Stimulated activated CD4-positive, alpha-beta T cell treated with anti-CD3 and anti-CD28 coated beads, Interleukin-2, amount 100 ng/mL, for 48 hours (primary cell): ENCODE results near the gene ZNF761.
"Not testable (repeated sequence)": the region's sequence is repeated elsewhere in the genome, so short reads cannot be mapped to it uniquely, and the experiment has no call there.

Source experiments
- DNase-seq, 2 donors: peaks; one replicate each; pipeline ENCODE4 v3.0.0-alpha.2; 2020

Gene ZNF761

DNA sequence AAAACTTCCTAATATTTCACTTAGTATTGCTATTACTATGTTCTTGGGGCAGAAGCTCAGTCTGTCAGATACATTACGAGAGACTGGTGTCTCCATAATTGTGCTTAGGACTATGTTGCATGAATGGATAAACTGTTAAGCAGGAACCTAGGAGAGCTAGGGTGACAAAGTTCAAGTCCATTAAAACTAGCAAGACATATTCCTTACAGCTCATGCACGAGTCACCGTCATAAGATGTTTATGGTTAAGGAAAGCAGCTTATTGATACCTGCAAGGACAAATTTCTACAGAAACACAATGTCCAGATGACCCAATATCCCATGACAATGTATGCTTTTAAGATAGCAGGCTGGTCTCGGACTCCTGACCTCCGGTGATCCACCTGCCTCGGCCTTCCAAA lies 30.1 kb downstream of the ZNF761 start:
- no peak for DNase-seq

GRCh38 chr19:53462861-53463260 lies 31.1 kb downstream of the ZNF761 start:
- no peak for DNase-seq

GRCh38 chr19:53463263-53463662 lies 31.5 kb downstream of the ZNF761 start:
- DNase-seq = no peak

DNA sequence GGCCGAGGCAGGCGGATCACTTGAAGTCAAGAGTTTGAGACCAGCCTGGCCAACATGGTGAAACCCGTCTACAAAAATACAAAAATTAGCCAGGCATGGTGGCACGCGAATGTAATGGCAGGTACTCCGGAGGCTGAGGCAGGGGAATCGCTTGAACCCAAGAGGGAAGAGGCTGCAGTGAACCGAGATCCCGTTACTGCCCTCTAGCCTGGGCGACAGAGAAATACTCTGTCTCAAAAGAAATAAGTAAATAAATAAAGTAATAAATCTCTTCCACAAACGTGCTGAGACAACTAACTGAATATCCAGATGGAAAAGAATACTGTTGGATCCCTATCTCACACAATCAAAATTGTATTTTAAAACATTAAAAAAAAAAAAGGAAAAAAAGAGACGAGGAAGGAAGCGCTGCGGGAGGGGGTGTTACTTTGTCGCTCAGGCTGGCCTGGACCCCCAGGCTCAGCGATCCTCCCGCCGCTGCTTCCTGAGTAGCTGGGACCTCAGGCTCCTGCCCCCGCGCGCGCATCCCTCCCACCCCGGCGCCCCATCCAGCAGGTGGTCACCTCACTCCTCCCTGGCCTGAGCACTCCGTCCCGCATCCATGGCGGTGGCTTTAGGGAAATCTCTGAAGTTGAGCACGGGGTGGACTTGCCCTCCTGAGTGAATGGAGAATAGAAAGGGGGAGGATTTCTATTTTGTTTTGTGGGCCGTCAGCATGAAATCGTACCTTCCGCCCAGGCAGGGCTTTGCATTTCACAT lies 35.1 kb downstream of the ZNF761 start:
- no peak for DNase-seq

DNA sequence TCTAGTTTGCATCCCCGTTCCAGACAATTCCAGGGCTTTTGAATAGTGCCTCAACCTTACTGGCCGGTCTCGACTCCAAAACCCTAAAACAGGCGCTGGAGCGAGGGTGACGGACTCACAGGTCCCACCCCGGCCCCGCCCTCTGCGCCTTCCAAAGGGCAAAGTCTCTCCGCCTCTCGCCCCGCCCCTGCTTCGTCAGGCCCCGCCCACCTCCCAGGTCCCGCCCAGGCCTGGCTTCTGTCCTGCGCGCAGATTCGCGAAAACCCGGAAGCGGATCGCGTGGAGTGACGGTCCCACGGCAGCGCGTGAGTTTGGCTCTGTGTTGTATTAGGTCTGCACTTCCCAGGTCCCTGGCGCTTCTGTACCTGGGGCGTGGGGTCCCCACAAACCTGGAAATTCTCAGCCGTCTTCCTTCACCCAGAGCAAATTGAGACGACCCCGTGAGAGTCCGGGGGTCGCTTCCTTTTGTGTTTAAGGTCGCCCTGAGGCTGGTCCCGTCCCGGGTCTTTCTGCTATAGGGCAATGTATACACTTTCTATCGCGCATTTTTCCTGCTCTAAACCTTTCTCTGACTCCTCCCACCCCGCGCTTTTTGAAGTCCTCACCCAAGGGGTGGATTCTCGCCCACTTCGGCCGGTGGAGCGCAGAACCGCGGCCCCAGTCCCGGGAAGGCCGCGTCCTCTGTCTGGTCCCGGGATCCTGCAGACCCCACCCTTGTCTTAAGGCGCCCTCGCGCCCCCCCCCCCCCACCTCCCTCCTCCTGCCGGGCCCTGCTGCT lies 35.9 kb downstream of the ZNF761 start, which contains the start of gene ZNF813:
TSS of gene ZNF813 (plus strand) at position 249 of the 778 bp plus-strand sequence. CDS start 16,090 bp downstream, outside the sequence.
- DNase-seq = peak; percentile 96 to 98

DNA sequence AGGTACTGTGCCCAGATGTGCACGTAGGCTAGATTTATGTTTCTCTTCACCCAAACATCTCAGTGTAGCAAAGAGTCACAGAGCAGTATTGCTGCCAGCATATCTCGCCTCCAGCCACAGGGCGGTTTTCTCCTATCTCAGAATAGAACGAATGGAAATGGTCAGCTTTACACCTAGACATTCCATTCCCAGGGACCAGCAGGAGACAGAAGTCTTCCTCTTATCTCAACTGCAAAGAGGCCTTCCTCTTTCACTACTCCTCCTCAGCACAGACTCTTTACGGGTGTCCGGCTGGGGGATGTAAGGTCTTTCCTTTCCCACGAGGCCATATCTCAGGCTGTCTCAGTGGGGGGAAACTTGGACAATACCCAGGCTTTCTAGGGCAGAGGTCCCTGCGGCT lies 36.8 kb downstream of the ZNF761 start:
- not testable (repeated sequence) for DNase-seq

DNA sequence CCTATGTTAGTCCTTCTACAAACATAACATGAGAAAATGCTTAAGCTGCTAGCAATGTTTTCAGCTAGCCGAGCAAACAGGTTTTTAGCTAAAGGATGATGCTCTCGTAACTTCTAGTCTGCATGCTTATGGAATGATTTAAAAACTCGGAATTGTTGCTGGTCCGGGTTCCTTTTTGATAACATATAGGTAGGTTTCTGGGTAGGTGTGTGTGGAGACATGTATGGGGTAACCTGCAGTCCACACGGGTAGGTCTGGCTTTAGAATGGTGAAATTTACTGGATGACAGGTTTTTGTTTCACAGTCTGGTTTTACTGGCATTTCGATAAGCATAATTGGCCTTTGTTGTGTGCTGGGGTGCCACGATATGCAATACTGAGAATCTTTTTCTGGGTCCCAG lies 40.1 kb downstream of the ZNF761 start:
- DNase-seq = no peak

DNA sequence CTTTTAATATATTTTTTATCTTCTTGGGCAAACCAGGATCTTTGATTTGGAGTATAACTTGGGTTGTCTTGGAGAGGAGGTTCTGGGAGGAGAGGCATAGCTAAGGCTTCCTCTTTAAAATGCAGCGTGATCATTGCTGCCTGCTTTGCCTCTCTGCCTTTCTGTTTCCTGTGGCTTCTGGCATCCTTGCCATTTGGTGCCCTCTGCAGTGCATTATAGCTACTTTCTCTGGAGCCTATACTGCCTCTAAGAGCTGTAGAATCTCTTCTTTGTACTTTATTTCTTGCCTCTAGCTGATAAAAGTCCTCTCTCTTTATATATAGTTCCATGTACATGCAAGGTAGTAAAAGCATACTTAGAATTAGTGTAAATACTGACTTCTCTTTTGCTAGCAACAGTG lies 43.0 kb downstream of the ZNF761 start:
- not testable (repeated sequence) for DNase-seq

DNA sequence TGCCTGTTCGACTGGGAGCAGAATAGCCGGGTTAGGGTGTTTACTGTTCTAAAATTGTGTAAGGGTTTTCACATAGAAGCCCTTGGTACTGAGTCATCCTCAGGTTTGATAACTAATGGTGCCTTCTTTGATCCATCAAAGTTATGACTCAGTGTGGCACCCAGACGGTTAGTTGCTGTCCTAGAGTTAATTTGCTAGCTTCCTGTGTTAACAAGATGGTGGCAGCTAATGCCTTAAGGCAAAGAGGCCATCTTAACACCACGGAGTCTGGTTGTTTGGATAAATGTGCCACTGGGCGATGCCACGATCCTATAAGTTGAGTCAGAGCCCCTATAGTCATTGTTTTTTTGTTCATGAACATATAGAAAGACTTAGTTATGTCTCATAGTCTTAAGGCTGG lies 43.7 kb downstream of the ZNF761 start:
- not testable (repeated sequence) for DNase-seq

DNA sequence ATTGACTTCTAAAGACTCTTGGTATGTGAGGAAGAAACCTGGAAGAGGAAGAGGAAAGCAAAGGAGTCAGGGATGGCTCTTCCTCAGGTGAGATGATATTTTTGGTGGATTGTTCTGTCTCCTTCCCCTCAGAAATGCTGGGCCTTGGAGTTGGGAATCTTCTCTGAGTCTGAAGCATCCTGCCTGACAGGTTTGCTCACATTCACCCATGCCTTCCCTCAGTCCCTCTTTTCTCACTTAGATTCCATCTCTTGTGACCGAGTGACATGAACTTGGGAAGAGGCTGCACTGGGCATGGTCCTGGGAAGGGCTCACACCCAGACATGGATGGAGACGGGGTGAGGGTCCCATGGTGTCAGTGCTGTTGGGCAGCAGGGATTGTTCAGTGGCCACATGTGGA lies 52.0 kb downstream of the ZNF761 start:
- DNase-seq = not testable (repeated sequence)

GRCh38 chr19:53485046-53486004 lies 53.5 kb downstream of the ZNF761 start:
- DNase-seq = no peak

DNA sequence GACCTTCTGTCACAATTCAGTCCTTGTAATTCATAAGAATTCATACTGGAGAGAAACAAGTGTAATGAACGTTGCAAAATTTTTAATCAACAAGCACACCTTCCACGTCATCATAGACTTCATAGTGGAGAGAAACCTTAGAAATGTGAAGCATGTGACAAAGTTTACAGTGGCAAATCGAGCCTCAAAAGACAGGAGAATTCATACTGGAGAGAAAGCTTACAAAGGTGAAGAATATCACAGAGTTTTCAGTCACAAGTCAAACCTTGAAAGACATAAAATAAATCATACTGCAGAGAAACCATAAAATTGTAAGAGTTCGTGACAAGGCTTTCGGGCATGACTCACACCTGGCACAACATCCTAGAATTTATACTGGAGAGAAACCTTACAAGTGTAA lies 60.4 kb downstream of the ZNF761 start:
- no peak for DNase-seq

DNA sequence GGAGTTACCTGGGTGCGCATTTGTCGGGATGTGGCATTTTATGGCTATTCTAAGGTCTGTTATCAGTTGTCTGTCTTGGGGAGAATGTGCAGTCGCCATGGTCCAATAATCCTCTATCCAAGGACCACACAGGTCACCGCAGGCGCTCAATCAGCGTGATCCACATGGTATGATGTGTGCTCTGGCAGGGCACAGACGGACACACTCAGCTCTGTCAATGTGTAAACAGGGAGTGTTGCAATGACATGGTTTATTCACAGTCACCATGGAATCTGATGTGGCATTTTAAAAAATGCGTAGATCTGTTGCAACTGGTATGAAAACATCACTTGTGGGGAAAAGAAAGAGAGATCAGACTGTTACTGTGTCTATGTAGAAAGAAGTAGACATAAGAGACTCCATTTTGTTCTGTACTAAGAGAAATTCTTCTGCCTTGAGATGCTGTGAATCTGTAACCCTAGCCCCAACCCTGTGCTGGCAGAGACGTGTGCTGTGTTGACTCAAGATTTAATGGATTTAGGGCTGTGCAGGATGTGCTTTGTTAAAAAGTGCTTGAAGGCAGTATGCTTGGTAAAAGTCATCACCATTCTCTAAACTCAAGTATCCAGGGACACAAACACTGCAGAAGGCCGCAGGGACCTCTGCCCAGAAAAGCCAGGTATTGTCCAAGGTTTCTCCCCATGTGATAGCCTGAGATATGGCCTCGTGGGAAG lies 65.7 kb downstream of the ZNF761 start:
- DNase-seq = not testable (repeated sequence)

DNA sequence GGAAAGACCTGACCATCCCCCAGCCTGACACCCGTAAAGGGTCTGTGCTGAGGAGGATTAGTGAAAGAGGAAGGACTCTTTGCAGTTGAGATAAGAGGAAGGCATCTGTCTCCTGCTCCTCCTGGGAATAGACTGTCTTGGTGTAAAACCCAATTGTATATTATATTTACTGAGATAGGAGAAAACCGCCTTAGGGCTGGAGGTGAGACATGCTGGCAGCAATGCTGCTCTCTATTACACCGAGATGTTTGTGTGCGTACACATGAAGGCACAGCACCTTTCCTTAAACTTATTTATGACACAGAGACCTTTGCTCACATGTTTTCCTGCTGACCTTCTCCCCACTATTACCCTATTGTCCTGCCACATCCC lies 66.2 kb downstream of the ZNF761 start:
- not testable (repeated sequence) for DNase-seq

DNA sequence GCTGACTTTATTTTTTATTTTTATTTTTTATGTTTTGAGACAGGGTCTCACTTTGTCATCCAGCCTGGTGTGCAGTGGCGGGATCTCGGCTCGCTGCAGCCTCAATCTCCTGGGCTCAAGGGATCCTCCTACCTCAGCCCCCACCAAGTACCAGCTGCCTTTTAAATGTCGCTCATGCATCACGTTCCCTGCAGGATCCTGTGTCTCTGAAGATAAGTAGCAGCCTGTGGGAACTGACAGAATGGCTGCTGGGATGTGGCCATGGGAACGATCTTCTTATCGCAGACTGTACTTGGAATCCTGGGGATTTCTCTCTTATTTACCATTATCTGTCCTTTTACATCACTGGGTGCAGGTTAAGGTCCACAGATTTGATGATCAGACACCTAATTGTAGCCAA lies 71.4 kb downstream of the ZNF761 start:
- DNase-seq = not testable (repeated sequence)

DNA sequence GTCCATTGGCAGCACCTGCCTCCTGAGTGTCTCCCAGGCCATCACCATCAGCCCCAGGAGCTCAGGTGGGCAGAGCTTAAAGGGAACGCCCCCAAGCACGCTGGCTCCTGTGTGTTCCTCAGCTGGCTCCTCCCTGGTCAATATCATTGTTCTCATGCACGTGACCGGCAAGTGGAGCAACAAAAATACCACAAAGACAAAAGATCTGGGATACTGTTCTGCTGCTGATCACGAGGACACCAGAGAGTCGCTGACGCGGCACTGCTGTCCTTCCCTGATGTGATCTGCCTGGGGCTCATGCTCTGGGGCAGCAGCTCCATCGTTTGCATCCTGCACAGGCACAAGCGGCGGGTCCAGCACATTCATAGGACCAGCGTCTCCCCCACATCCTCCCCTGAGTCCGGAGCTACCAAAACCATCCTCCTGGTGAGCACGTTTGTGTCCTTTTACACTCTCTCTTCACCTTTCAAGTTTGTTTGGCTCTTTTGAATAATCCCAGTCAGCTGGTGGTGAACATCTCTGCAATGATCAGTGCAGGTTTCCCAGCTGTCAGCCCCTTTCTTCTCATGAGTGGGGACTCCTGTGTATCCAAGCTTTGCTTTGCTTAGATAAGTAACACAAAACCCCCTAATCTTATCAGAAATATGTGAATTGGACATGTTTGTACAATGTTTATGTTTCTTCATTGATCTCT lies 72.0 kb downstream of the ZNF761 start:
- DNase-seq = not testable (repeated sequence)

GRCh38 chr19:53504365-53504703 lies 72.5 kb downstream of the ZNF761 start:
- DNase-seq = not testable (repeated sequence)

DNA sequence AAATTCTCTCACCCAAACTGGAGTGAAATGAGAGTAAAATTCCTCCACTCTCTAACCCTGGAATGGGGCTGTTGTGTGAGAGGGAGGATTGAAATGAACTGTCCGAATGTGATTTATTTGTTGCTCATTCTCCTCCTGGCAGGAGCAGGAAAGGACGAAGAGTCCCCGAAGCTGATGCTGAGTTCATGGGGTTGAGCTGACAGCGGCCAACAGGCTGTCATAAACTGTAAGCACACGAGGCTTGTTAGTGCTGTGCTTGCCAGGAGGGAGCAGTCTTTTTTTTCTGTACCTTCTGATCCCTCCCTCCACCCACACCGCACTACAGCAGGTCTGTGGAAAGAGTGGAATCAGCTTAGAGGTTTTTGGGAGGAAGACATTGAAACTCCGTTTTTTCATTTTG lies 73.1 kb downstream of the ZNF761 start:
- DNase-seq = no peak

GRCh38 chr19:53506728-53507127 lies 74.9 kb downstream of the ZNF761 start:
- no peak for DNase-seq
